ENCODE data around the gene MLIP. TPM values are rescaled to one million over a fixed set of nuclear protein-coding genes. Genes with fewer than 3 reads are reported as not detected.
"Not testable (repeated sequence)": the region's sequence is repeated elsewhere in the genome, so short reads cannot be mapped to it uniquely, and the experiment has no call there.

MLIP gene
- total RNA-seq, 4 donors from 2014 or later, result 0.54 to 0.62 TPM; not detected in 2

DNA sequence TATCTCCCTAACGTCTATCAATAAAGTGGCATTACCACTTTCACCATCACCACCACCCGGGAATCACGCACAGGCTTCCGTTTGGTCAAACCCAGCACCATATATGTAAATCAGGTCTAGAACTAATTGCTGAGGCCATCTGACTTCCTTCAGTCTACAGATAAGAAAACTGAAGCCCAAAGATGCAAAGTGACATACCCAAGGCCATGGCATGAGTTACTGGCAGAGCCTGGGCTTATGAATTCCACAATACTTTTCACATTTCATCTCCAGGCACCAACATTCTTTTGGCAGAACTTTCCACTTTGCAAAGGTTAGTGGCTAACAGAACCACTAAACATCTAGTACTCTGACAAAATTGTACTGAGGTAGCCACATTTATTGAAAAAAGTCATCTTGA is 132.5 kb downstream of the MLIP start:
- no peak for TF ChIP-seq POLR2AphosphoS5 (IDR thresholded peaks at IDR 0.05)
- TF ChIP-seq, protein P1, sequence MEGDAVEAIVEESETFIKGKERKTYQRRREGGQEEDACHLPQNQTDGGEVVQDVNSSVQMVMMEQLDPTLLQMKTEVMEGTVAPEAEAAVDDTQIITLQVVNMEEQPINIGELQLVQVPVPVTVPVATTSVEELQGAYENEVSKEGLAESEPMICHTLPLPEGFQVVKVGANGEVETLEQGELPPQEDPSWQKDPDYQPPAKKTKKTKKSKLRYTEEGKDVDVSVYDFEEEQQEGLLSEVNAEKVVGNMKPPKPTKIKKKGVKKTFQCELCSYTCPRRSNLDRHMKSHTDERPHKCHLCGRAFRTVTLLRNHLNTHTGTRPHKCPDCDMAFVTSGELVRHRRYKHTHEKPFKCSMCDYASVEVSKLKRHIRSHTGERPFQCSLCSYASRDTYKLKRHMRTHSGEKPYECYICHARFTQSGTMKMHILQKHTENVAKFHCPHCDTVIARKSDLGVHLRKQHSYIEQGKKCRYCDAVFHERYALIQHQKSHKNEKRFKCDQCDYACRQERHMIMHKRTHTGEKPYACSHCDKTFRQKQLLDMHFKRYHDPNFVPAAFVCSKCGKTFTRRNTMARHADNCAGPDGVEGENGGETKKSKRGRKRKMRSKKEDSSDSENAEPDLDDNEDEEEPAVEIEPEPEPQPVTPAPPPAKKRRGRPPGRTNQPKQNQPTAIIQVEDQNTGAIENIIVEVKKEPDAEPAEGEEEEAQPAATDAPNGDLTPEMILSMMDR (IDR thresholded peaks at IDR 0.05), result no peak
- TF ChIP-seq POLR2A (IDR thresholded peaks at IDR 0.05), result no peak
- no peak for TF ChIP-seq EP300 (IDR thresholded peaks at IDR 0.05)
- no peak overlapping the region for H3K4me3 ChIP-seq
- no peak for ATAC-seq
- WGBS, 2 donors (ENCODE audit: low coverage in 1 of 2), result 95 to 96% methylated on average over 4 of the region's 4 CpGs
- H3K9me3 ChIP-seq, result no peaks in the 10 kb centered on the region
- no peaks in the 10 kb centered on the region for H3K36me3 ChIP-seq
- no peaks in the 10 kb centered on the region for H3K27me3 ChIP-seq
- peaks cover 0 to 4% (median 0%) of the 10 kb centered on the region in 3 donors for H3K4me1 ChIP-seq
- no peak overlapping the region for H3K27ac ChIP-seq

DNA sequence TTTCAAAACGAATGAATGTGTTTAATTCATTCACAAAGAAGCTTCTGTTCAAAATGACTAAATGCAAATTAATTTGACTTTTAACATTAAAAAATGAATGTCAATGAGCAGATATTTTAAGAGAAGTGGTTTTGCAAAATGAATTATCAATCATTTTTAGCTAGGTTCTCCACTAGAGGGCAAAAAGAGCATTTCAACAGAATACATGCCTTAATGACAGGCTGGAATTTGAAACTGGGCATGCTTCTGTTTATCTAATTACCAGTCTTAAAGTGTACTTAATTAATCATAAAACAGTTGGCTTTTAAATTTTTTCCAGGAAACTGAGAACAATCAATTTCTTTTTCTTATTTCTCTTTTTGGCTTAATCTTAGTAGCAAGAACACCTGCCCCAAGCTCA is 133.2 kb downstream of the MLIP start:
- H3K27me3 ChIP-seq, result no peaks in the 10 kb centered on the region
- TF ChIP-seq, protein P1 (IDR thresholded peaks at IDR 0.05), result peak in 3 of 4 experiments; percentile 13 to 46 (median 19)
- no peak for TF ChIP-seq EP300 (IDR thresholded peaks at IDR 0.05)
- 44 to 57% methylated on average over 1 of the region's 1 CpG for WGBS, 2 donors (ENCODE audit: low coverage in 1 of 2)
- ATAC-seq, result no peak
- H3K9me3 ChIP-seq, result no peaks in the 10 kb centered on the region
- H3K4me1 ChIP-seq, result no peaks in the 10 kb centered on the region
- H3K4me3 ChIP-seq, result no peak overlapping the region
- no peak overlapping the region for H3K27ac ChIP-seq
- no peaks in the 10 kb centered on the region for H3K36me3 ChIP-seq

DNA sequence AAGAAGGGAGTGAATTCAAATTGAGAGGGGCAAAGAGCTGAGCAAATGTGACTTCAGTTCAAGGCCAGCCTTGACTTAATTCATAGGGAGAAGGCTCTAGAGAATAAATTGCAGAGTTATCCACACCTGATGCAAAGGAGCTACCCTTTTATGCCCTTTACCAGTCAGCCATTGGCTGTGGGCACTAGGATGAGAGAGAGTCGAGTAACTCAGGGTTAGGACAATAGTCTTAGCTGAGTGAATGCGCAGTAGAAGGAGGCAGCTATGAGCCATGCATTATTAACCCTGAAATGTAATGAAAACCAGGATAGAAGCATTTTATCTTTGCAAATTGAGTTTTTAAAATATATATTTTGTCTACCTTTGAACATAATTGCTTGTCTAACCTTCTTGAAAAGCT is 134.0 kb downstream of the MLIP start:
- Histone ChIP-seq H3K27me3 (no peaks in the 10 kb centered on the region), H3K27ac (no peak overlapping the region), H3K36me3 (no peaks in the 10 kb centered on the region), H3K4me1 (no peaks in the 10 kb centered on the region), H3K9me3 (no peaks in the 10 kb centered on the region), H3K4me3 (no peak overlapping the region)
- no peak for TF ChIP-seq EP300 (IDR thresholded peaks at IDR 0.05)
- TF ChIP-seq, protein P1 (IDR thresholded peaks at IDR 0.05), result no peak
- TF ChIP-seq POLR2AphosphoS5 (IDR thresholded peaks at IDR 0.05), result no peak
- TF ChIP-seq POLR2A (IDR thresholded peaks at IDR 0.05), result no peak
- 86 to 88% methylated on average over 2 of the region's 2 CpGs for WGBS, 2 donors (ENCODE audit: low coverage in 1 of 2)
- ATAC-seq, result no peak

DNA sequence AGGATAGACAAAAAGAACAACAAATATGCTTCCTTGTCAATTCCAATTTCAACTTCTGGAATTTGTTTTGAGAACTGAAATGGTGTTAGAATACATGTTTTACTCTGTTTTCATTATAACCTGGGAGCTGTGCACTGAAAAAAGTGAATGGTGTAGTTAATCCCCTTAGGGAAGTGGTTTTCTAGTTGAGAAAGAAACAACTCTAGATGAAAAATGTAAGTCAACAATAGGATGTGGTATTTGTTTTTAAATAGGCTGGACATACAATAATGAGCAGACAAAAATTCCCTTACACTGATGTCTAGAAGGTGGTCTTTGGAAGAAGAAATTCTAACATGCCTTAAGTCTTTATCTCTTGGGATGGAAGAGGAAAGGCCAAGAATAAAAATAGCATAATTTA is 137.1 kb downstream of the MLIP start:
- no peak for ATAC-seq
- no peak for TF ChIP-seq POLR2A (IDR thresholded peaks at IDR 0.05)
- TF ChIP-seq, protein P1 (IDR thresholded peaks at IDR 0.05), result no peak
- no peak for TF ChIP-seq EP300 (IDR thresholded peaks at IDR 0.05)
- TF ChIP-seq POLR2AphosphoS5 (IDR thresholded peaks at IDR 0.05), result no peak
- no peak overlapping the region for H3K4me3 ChIP-seq

DNA sequence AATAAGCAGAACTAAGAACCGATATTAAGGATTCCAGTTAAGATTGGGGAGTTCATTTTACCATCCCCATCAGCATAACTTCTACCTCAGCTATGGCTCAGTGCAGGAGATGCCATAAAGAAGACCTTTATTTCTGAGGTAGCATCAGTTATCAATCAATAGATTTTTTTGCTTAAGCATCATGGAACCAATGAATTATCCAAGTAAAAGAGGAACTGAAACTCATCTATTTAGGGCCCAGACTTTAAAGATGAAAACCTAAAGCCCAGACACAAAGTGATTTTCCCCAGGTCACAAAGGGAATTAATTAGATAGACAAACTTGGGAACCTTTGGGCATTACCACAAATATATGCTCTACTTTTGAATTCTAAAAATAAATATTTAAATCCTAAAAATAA is 137.8 kb downstream of the MLIP start:
- WGBS, 2 donors (ENCODE audit: low coverage in 1 of 2), result 100% methylated on average over 1 of the region's 1 CpG
- Histone ChIP-seq H3K36me3 (no peaks in the 10 kb centered on the region), H3K9me3 (no peaks in the 10 kb centered on the region), H3K4me1 (no peaks in the 10 kb centered on the region), H3K27ac (no peak overlapping the region), H3K4me3 (no peak overlapping the region), H3K27me3 (no peaks in the 10 kb centered on the region)
- TF ChIP-seq POLR2A (IDR thresholded peaks at IDR 0.05), result no peak
- TF ChIP-seq, protein P1 (IDR thresholded peaks at IDR 0.05), result no peak
- no peak for TF ChIP-seq EP300 (IDR thresholded peaks at IDR 0.05)
- no peak for TF ChIP-seq POLR2AphosphoS5 (IDR thresholded peaks at IDR 0.05)
- ATAC-seq, result no peak

More for the DNA sequence above, 137.1 kb downstream of the MLIP start:
- Histone ChIP-seq H3K9me3 (no peaks in the 10 kb centered on the region), H3K27me3 (no peaks in the 10 kb centered on the region), H3K4me1 (no peaks in the 10 kb centered on the region), H3K36me3 (no peaks in the 10 kb centered on the region), H3K27ac (no peak overlapping the region)

DNA sequence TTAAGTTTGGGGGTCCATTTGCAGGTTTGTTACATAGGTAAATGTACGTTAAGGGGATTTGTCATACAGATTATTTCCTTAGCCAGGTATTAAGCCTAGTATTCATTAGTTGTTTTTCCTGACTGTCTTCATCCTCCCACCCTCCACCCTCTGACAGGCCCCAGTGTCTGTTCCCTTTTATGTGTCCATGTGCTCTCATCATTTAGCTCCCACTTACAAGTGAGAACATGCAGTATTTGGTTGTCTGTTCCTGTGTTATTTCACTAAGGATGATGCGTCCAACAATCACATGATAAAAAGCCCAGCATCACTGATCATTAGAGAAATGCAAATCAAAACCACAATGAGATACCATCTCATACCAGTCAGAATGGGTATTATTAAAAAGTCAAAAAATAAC is 138.6 kb downstream of the MLIP start:
- H3K9me3 ChIP-seq, H3K27me3 ChIP-seq, ATAC-seq, H3K4me3 ChIP-seq, H3K27ac ChIP-seq, H3K36me3 ChIP-seq, H3K4me1 ChIP-seq: not testable (repeated sequence)
- WGBS, 2 donors (ENCODE audit: low coverage in 1 of 2), result 86 to 88% methylated on average over 2 of the region's 2 CpGs

All from gastroesophageal sphincter (tissue), 4 donors.